Thoracic aorta (tissue), 2 donors: ENCODE results near the gene SLCO4A1. TPM values are rescaled to one million over a fixed set of nuclear protein-coding genes. Genes with fewer than 3 reads are reported as not detected.

Source experiments
- ATAC-seq: fragments of 150-250 bp; one replicate; pipeline ENCODE4 v1.8.0; 2017; ENCODE audit warnings: low read depth; ENCODE audit not compliant: insufficient number of reproducible peaks, low FRiP score
- DNase-seq: peaks from one replicate; pipeline ENCODE4 v3.0.0-alpha.2; 2020; ENCODE audit warnings: low spot score
- H3K27ac ChIP-seq, 2 donors: fragments of 200-600 bp; sonication (generic); 1 replicate in 1 of 2; 2 replicates in 1 of 2; pipeline ENCODE4 v1.5.1; 2016; ENCODE audit warnings: mild to moderate bottlenecking in 2 of 2, moderate library complexity in 2 of 2
- H3K27me3 ChIP-seq: fragments of 200-600 bp; sonication (generic); replicated peaks from 2 replicates; pipeline ENCODE4 v1.6.0; 2016; ENCODE audit warnings: mild to moderate bottlenecking; ENCODE audit not compliant: insufficient read depth
- H3K36me3 ChIP-seq: fragments of 200-600 bp; sonication (generic); one replicate; pipeline ENCODE4 v1.5.1; 2016
- H3K4me1 ChIP-seq, 2 donors: fragments of 200-600 bp; sonication (generic); 1 replicate in 1 of 2; 2 replicates in 1 of 2; pipeline versions ENCODE4 v1.5.1 to v1.6.0; 2016; ENCODE audit warnings: low read depth in 2 of 2, mild to moderate bottlenecking in 1 of 2; ENCODE audit not compliant: control insufficient read depth in 1 of 2
- H3K4me3 ChIP-seq: fragments of 200-600 bp; sonication (generic); 2 replicates; pipeline ENCODE4 v1.5.1; 2016; ENCODE audit warnings: mild to moderate bottlenecking
- H3K9me3 ChIP-seq: fragments of 200-600 bp; sonication (generic); 2 replicates; pipeline ENCODE4 v1.5.1; 2016
- CTCF ChIP-seq: fragments of 200-600 bp; sonication (generic); IDR thresholded peaks from one replicate; pipeline ENCODE4 v1.5.1; 2019; ENCODE audit warnings: antibody characterized with exemption
- total RNA-seq, 2 donors: library from RNA; depleted of rRNA; stranded (reverse); fragments of >200 nt; gene quantifications; one replicate each; pipeline versions ENCODE4 v1.1.0 to v1.2.3, GENCODE V29; 2016

SLCO4A1 gene
- total RNA-seq, 2 donors from 2014 or later = 22.1 to 26.0 TPM

GRCh38 chr20:62689861-62690260 is 47.6 kb downstream of the SLCO4A1 start:
- H3K27ac ChIP-seq = no peak overlapping the region
- DNase-seq (no peak), ATAC-seq (no peak)
- no peaks in the 10 kb centered on the region for H3K27me3 ChIP-seq
- no peak overlapping the region for H3K4me3 ChIP-seq
- H3K4me1 ChIP-seq = no peaks in the 10 kb centered on the region
- no peaks in the 10 kb centered on the region for H3K36me3 ChIP-seq
- no peak for TF ChIP-seq CTCF
- H3K9me3 ChIP-seq = no peaks in the 10 kb centered on the region

GRCh38 chr20:62690261-62690820 is 48.0 kb downstream of the SLCO4A1 start:
- no peaks in the 10 kb centered on the region for H3K36me3 ChIP-seq
- ATAC-seq (no peak), DNase-seq (no peak)
- no peak for TF ChIP-seq CTCF
- H3K4me3 ChIP-seq = no peak overlapping the region
- no peaks in the 10 kb centered on the region for H3K9me3 ChIP-seq
- no peaks in the 10 kb centered on the region for H3K27me3 ChIP-seq
- H3K4me1 ChIP-seq = no peaks in the 10 kb centered on the region
- H3K27ac ChIP-seq = no peak overlapping the region

- no peak for ATAC-seq
- Histone ChIP-seq H3K4me1 (no peaks in the 10 kb centered on the region), H3K27me3 (no peaks in the 10 kb centered on the region), H3K36me3 (no peaks in the 10 kb centered on the region), H3K4me3 (no peak overlapping the region), H3K27ac (no peak overlapping the region), H3K9me3 (no peaks in the 10 kb centered on the region)
- TF ChIP-seq CTCF = no peak
- DNase-seq = no peak
Measured at GRCh38 chr20:62691487-62691886, 49.2 kb downstream of the SLCO4A1 start.

GRCh38 chr20:62692176-62692575 is 49.9 kb downstream of the SLCO4A1 start:
- Histone ChIP-seq H3K27me3 (no peaks in the 10 kb centered on the region), H3K36me3 (no peaks in the 10 kb centered on the region), H3K4me3 (no peak overlapping the region), H3K9me3 (no peaks in the 10 kb centered on the region), H3K4me1 (no peaks in the 10 kb centered on the region), H3K27ac (no peak overlapping the region)
- no peak for TF ChIP-seq CTCF
- DNase-seq (no peak), ATAC-seq (no peak)

- ATAC-seq (no peak), DNase-seq (no peak)
- H3K27me3 ChIP-seq = no peaks in the 10 kb centered on the region
- H3K9me3 ChIP-seq = no peaks in the 10 kb centered on the region
- H3K27ac ChIP-seq = no peak overlapping the region
- no peaks in the 10 kb centered on the region for H3K36me3 ChIP-seq
- H3K4me3 ChIP-seq = no peak overlapping the region
- no peaks in the 10 kb centered on the region for H3K4me1 ChIP-seq
- no peak for TF ChIP-seq CTCF
Measured at GRCh38 chr20:62692801-62693523, 50.7 kb downstream of the SLCO4A1 start.
